HG03175 (cell line): ENCODE results near the gene NENF.
"Not testable (repeated sequence)": the region's sequence is repeated elsewhere in the genome, so short reads cannot be mapped to it uniquely, and the experiment has no call there.

Source experiments
- ATAC-seq: cut with Tn5 transposase; IDR thresholded peaks from one replicate; pipeline ENCODE4 v1.9.1; 2021; ENCODE audit warnings: mild to moderate bottlenecking, moderate library complexity; ENCODE audit not compliant: unreplicated experiment

NENF gene

DNA sequence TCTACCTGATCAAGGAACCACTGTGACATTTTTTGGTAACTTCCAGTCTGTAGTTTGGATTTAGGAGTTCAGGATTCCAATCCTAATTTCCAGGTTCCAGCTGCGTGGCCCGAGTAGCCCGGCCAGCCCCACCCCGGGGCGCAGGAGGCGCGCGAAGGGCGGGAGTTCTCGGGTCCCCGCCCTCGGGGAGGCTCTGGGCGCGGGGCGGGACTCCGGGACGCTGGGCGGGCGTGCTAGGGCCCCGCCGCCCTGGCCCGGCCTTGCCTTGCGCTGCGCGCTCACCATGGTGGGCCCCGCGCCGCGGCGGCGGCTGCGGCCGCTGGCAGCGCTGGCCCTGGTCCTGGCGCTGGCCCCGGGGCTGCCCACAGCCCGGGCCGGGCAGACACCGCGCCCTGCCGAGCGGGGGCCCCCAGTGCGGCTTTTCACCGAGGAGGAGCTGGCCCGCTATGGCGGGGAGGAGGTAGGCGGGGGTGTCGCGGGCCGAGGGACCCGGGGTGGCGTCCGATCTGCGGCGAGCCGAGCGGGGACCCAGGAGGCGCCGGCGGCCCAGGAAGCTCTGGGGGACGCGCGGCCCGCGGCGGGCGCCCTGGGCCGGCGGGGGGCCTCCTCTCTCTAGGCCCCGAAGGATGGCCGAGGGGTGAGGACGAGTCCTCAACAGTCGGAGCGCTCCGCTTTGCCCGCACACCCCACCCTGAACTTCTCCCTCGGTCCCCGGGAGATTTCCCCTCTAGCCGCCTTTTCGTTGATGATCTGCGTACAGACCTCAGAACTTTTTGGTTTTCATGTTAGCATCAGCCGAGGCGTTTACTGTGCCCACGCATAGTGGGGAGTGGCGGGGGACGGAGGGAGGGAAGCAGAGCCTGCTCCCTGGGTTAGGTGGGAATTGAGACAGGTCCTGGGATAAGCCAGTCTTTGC, at the start of gene NENF:
Gene NENF, plus strand, starts transcription at position 260 of the 916 bp plus-strand sequence. Its CDS starts 24 bp downstream, at position 284.
- ATAC-seq: peak; percentile 99

DNA sequence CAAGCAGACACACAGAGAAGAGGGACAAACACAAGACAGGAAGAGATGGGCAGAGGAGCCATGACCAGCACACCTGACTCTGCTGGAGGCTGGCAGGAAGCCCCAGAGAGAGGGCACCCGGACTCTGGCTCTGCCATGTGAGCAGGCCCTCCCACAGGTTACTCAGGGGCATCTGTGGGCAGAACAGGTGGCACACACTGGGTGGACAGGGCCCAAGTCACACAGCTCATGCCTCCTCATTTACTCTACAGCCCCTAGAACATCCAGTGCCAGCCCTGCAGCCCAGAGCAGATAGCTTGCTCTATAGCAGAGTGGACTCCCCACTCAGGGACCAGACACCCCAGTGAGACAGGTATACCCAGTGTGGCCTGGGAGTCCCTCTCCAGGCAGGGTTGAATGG, 46.7 kb upstream of the NENF start:
- no peak for ATAC-seq

DNA sequence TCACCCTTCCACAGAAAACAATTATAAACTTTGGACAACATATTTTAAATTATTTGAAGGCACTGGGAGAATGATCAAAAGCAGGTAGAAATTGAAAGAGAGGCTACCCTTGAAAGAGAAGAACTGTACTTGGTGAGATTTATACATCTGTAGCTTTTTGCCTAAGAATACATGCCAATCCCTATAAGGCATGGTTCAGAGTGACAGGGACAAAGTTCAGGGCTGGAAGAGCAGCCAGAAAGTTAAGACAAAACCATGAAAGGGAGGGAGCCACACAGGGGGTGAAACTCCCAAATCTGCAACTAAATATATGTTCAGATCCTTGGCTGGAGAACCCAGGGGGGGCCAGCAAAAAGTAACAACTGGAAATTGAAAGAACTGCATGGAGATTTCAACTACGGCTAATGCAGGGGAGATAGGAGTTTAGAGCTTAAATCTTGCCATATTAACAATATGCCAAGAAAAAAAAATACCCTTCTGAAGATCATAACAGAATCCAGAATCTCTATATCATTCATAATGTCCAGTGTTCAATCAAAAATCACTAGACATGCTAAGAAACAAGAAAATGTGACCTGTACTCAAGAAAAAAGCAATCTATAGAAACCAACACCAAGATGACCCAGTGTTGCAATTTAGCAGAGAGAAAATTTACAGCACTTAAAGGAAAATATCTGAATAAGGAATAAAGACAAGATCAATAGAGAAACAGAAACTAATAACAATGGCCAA, 43.6 kb upstream of the NENF start:
- no peak for ATAC-seq

DNA sequence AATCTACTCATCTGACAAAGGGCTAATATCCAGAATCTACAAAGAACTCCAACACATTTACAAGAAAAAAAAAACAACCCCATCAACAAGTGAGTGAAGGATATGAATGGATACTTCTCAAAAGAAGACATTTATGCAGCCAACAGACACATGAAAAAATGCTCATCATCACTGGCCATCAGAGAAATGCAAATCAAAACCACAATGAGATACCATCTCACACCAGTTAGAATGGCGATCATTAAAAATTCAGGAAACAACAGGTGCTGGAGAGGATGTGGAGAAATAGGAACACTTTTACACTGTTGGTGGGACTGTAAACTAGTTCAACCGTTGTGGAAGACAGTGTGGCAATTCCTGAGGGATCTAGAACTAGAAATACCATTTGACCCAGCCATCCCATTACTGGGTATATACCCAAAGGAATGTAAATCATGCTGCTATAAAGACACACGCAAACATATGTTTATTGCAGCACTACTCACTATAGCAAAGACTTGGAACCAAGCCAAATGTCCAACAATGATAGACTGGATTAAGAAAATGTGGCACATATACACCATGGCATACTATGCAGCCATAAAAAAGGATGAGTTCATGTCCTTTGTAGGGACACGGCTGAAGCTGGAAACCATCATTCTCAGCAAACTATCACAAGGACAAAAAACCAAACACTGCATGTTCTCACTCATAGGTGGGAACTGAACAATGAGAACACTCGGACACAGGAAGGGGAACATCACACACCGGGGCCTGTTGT, 36.9 kb upstream of the NENF start:
- not testable (repeated sequence) for ATAC-seq

DNA sequence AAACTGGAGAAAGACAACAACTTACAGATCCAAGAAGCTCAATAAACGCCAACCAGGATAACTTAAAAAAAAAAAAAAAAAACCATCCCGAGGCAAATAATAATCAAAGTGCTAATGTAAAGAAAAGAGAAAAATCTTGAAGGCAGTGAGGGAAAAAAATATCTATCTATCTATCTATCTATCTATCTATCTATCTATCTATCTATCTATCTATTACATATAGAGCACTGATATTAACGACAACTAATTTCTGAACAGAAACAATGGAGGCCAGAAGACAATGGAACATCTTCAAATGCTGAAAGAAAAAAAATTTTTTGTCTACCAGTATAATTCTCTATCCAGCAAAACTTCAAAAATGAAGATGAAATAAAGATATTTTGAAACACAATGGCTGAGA, 36.1 kb upstream of the NENF start:
- no peak for ATAC-seq

DNA sequence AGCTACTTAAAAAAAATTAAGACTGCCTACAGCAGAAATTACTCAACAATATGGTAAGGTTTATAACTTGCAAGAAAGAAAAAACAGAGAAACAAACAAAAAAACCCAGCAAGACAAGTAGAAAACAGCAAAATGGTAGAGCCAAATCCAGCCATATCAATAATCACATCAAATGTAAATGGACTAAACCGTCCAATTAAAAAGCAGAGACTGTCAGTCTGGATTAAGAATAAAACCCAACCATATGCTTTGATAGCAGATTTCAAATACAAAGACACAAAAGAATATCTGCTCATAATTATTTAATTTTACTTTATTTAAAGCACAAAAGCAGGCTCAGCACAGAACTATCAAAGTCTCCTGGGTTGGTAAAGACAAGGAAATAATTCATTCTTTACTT, 35.5 kb upstream of the NENF start:
- ATAC-seq: no peak

DNA sequence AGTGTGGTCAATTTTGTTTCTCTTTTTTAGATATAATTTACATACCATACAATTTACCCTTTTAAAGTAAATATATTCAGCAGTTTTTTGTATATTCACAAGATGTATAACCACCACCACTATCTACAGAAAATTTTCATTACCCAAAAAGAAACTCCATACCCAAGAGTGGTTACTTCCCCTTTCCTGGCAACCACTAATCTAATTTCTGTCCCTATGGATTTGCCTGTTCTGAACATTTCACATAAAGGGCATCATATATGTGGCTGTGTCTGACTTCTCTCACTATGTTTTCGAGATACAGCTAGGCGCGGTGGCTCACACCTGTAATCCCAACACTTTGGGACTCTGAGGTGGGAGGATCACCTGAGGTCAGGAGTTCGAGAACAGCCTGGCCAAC, 31.7 kb upstream of the NENF start:
- ATAC-seq: no peak

DNA sequence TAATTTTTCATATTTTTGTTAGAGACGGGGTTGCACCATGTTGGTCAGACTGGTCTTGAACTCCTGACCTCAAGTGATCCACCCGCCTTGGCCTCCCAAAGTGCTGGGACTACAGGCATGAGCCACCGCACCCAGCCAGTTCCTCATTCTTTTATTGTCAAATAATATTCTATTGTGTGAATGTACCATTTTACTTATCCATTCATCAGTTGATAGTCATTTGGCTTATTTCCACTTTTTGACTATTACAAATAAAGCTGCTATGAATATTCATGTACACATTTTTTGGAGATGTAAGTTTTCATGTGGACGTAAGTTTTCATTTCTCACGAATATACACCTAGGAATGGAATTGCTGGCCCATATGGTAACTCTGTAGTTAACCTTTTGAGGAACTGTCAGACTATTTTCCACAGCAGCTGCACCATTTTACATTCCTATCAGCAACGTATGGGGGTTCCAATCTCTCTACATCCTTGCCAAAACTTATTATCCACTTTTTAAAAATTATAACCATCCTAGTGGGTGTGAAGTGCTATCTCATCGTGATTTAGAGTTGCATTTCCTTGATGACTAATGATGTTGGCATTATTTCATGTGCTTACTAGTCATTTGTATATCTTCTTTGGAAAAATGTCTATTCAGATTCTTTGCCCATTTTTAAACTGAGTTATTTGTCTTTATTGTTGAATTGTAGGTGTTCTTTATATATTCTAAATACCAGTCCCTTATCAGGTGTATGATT, 30.7 kb upstream of the NENF start:
- ATAC-seq: no peak

DNA sequence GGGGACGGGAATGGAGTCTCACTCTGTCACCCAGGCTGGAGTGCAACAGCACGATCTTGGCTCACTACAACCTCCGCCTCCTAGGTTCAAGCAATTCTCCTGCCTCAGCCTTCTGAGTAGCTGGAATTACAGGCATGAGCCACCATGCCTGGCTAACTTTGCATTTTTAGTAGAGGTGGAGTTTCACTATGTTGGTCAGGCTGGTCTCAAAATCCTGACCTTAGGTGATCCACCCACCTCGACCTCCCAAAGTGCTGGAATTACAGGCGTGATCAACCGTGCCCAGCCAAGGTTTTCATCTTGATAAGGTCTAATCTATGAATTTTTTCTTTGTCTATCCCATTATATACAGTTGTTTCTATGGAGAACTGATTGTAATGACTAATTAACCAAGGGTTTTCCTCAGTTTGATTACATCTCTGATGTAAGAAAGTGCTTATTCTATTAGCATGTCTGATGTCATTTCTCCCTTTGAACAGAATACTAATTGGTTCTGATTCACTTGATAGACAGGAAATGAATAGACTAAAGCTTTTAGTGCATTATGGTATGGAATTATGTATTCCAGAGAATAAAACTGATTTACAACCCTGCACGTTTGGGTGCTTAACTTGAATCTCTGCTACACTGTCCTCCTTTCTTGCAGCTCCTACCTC, 29.9 kb upstream of the NENF start:
- no peak for ATAC-seq

DNA sequence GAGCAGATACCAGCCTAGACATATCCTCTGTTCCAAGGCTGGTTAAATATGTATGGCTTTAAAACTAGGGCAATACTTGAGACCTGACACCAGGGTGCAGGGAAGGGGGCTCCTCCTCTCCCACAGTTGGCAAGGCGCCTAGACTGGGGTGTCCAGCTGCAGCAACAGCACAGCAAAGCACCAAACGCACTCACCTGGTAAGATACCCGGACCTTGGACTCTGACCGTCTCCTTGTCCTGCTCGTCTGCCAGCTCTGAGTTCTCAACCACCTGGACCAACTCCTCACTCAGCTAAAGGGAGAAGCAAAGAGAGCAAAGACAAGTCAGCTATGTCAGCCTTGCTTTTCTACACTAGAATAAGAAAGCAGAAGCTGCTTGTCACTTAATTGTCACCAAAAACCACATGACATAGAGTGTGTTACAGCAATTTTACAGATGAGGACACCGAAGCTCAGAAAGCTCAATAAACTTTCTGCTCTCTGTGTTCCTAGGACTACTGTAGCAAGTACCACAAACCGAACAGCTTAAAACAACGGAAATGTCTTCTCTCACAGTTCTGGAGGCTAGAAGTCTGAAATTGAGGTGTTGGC, 22.4 kb upstream of the NENF start:
- no peak for ATAC-seq

DNA sequence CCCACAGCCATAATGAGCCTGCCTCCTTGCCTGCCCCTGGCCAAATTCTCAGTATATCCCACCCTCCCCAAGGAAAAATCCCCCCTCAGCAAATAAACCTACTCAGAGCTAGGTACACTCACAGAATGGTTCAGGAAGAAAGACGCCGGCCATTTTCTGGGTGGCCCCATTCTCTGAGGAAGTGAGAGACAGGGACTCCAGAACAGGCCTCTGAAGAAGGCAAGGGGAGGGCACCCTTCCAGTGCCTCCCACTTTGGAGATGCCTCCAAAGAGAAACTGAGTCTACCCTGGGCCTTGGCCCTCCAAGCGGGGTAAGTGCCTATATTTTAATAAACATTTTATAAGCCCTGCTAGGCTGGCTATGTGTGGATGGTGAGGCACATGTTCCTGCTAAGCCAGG, 20.3 kb upstream of the NENF start:
- no peak for ATAC-seq

DNA sequence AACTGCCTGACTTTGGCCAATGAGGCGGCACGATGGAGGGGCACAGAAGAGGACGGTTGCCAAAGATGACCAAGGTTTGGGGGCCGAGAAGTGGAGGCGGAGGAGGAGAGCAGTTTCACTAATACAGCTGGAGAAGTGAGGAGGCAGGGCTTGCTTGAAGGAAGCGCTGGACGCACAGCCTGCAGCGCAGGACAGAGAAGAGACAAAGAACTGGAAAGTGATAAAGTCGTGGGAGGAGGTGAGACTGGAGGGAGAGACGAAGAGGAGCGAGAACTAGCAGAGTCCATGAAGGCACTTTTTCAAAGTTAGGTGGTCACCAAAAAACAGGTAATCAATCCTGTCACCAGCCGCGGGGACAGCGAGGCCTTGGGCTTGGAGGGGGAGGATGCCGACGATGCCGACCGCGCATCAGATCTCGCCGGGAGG, 18.8 kb upstream of the NENF start:
- no peak for ATAC-seq

DNA sequence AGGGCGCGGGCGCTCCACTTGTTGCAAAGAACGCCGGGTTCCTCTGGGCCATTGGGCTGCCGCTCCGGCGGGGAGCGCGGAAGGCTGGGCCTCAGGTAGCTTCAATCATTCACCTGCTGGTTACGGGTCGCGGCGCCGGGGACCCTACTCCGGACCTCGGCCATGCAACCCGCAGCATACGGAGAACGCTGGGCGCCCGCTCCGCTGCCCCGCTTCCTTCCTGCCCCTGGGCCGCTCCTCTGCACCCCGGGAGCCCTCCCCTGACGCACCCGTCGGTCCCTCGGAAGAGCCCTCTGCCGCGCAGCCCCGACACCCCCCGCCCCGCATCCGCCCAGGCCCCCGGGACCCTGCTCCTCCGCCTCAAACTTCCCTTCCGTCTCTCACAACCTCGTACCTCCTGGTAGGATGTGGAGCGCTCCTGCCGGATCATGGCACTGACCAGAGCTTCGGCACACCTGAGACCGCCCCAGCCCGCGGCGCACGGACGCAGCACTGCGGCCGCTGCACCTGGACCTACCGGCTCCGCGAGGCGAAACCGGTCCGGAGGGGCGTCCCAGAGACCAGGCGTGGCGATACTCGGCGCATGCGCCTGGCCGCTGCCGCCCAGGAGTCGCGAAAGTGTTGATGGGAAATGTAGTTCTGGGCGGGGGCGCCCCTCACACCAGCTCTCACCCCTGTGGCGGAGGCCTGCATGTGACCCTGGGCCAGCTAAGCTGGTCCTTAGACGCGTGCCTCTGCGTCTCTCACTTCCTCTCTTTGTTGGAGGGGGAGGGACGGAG, 18.2 kb upstream of the NENF start, which contains the start of gene PACC1:
Gene PACC1, minus strand, starts transcription at position 559 of the 779 bp plus-strand sequence. Its CDS starts 129 bp downstream, at position 430.
- peak; percentile 98 for ATAC-seq

DNA sequence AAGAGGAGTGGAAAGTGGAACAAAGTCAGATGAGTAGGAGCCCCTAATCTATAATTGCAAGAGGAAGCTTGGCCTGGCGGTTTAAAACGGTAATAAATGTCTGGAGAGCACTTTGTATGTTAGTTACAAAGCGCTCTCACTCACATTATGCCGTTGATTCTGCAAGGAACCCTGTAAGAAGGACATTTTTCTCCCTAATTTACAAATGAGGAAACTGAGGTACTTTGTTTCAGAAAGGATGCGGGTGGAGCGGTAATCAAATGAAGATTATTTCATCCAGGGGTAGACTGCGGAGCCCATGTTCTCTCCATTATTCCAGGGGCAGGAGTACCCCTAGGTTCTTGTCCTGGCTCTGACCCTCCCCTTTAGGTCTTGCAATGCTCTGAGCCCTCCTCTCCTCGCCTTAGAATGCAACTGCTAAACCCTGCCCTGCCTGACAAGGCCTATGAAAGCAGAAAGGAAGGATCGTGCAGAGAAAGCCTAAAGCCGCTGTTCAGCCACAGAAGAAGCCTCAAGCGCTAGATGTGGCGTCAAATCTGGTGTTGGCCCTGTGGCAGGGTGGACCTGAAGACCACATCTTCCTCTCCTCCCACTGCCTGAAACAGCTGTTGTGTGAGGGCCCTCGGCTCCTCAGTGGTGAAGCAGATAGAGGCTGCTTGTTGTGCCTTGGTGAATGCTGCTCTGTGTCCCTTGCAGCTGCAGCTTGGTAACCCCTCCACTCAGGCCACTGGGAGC, 17.4 kb upstream of the NENF start:
- ATAC-seq: no peak

DNA sequence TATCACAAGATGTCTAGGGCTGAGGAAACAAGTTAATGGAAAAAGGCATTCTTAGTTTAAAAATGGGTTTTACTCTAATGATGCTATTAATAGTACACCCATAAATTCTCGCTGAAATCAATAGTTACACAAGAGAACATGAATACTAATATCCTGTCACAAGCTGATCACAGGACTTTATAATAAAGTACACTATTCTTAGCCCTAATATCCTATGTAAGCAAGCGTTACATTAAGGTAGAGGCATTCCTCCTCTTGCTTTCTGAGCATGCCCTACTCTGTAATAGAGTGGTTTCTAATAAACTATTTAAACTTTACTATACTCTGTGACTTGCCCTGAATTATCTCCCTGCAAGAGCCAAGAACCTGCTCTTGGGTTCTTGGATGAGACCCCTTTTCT, 11.6 kb upstream of the NENF start:
- no peak for ATAC-seq

DNA sequence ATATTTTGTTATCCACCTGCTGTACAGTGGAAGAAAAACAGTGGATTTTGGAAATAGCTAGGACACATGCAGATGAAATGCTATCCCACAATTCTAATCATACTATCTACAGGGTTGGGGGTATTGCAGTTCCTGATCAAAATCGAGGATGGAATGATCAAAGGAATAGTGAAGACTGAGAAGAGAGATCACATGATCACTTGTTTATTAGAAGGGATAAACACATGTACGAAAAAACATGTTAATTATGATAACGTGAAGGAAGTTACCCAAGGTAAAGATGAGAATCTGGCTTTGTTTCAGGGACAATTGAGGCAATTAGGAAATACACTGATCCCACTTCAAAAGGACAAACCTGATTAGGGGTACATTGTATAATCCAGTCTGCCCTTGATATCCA, 8.8 kb upstream of the NENF start:
- ATAC-seq: no peak

DNA sequence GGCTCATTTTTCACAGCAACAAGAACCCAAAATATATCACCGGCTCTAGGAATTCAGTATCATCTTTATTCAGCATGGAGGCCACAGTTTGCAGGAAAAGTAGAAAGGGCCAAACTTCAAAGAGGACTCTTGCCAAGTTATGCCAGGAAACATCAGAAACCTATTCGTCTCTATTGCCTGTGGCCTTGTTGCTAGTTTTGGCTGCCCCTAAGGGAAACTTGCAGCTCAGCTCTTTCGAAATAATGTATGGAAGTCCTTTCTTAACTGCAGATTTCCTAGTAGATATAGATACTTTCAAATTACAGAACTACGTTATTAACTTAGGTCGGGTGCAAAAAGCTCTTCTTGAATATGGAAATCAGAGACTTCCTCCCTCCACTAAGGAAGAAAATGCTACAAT, 4.2 kb upstream of the NENF start:
- ATAC-seq: no peak

DNA sequence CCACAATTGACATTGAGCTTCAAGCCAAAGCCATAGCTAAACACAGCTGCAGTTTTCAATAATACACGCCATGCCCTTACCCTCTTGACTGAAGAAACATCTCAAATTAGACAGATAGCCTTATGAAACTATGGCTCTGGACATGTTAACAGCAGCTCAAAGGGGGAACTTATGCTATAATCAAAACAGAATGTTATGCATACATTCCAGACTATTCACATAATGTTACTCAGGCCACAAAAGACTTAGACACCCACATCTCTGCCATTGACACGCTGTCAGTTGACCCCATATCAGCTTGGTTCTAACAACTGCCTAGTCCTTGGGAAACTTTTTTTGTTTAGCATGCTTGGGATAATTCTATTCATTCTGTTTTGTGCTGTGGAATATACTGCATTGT, 2.3 kb upstream of the NENF start:
- ATAC-seq: no peak
